ENCODE data around the gene GTPBP4. TPM values are rescaled to one million over a fixed set of nuclear protein-coding genes. Genes with fewer than 3 reads are reported as not detected.

The GTPBP4 gene
- total and polyA plus RNA-seq, 10 donors = 16.6 to 48.6 (median 31.2) TPM

- Histone ChIP-seq H3K36me3 (peaks cover 0 to 71% (median 32%) of the 10 kb centered on the region in 6 donors), H3K27ac (peak overlapping the region in 1 of 8 donors; percentile 31), H3K4me1 (peaks cover 20 to 54% (median 32%) of the 10 kb centered on the region in 6 donors), H3K9me3 (no peaks in the 10 kb centered on the region), H3K27me3 (replicated peaks in 1 of 7) (no peaks in the 10 kb centered on the region), H3K4me3 (no peak overlapping the region)
- WGBS, 5 donors = 81 to 92% (median 87%) methylated on average over 3 of the region's 3 CpGs
- intact Hi-C loops (cut with DNase I; ENCODE audit: low total_unique reads) = no loop called here
- no peak for TF ChIP-seq CTCF (IDR thresholded peaks at IDR 0.05 in 8 of 11, conservative IDR thresholded peaks at IDR 0.05 in 3 of 11)
- no peak for TF ChIP-seq POLR2A (IDR thresholded peaks at IDR 0.05)
- DNase-seq = no peak
Observed at GRCh38 chr10:1040133-1040532, 51.9 kb downstream of the GTPBP4 start.

- Histone ChIP-seq H3K27me3 (replicated peaks in 1 of 7) (no peaks in the 10 kb centered on the region), H3K4me1 (peaks cover 20 to 66% (median 45%) of the 10 kb centered on the region in 6 donors), H3K9me3 (no peaks in the 10 kb centered on the region), H3K27ac (peak overlapping the region in 3 of 8 donors; percentile 94 to 97 (median 95)), H3K36me3 (peaks cover 0 to 68% (median 32%) of the 10 kb centered on the region in 6 donors), H3K4me3 (no peak overlapping the region)
- DNase-seq = no peak
- no peak for TF ChIP-seq CTCF (IDR thresholded peaks at IDR 0.05 in 8 of 11, conservative IDR thresholded peaks at IDR 0.05 in 3 of 11)
- no peak for TF ChIP-seq POLR2AphosphoS5 (IDR thresholded peaks at IDR 0.05)
- TF ChIP-seq POLR2A (IDR thresholded peaks at IDR 0.05) = no peak
- WGBS, 5 donors = 94 to 98% (median 97%) methylated on average over 9 of the region's 9 CpGs
- intact Hi-C loops (cut with DNase I; ENCODE audit: low total_unique reads) = no loop called here
Observed at GRCh38 chr10:1041514-1041913, 53.3 kb downstream of the GTPBP4 start.

- no peaks in the 10 kb centered on the region for H3K27me3 ChIP-seq (replicated peaks in 1 of 7)
- intact Hi-C loops (cut with DNase I; ENCODE audit: low total_unique reads) = no loop called here
- peak overlapping the region; percentile 82 to 97 (median 94) for H3K27ac ChIP-seq
- H3K9me3 ChIP-seq = no peaks in the 10 kb centered on the region
- WGBS, 5 donors = 12 to 25% (median 18%) methylated on average over 12 of the region's 12 CpGs
- peaks cover 25 to 76% (median 54%) of the 10 kb centered on the region in 6 donors for H3K4me1 ChIP-seq
- DNase-seq = peak; percentile 90
- peaks cover 0 to 47% (median 32%) of the 10 kb centered on the region in 6 donors for H3K36me3 ChIP-seq
- H3K4me3 ChIP-seq = peak overlapping the region in 7 of 8 donors; percentile 16 to 64 (median 23)
- TF ChIP-seq POLR2AphosphoS5 (IDR thresholded peaks at IDR 0.05) (peak; percentile 54 to 97 (median 84)), CTCF (IDR thresholded peaks at IDR 0.05 in 8 of 11, conservative IDR thresholded peaks at IDR 0.05 in 3 of 11) (no peak), POLR2A (IDR thresholded peaks at IDR 0.05) (peak in 2 of 3 donors; percentile 39 to 85)
Observed at GRCh38 chr10:1043532-1043995, 55.3 kb downstream of the GTPBP4 start.

- Histone ChIP-seq H3K9me3 (no peaks in the 10 kb centered on the region), H3K27me3 (replicated peaks in 1 of 7) (no peaks in the 10 kb centered on the region), H3K4me3 (peak overlapping the region in 6 of 8 donors; percentile 16 to 64 (median 23)), H3K4me1 (peaks cover 25 to 76% (median 54%) of the 10 kb centered on the region in 6 donors), H3K36me3 (peaks cover 0 to 43% (median 31%) of the 10 kb centered on the region in 6 donors), H3K27ac (peak overlapping the region; percentile 82 to 97 (median 94))
- no peak for DNase-seq
- WGBS, 5 donors = 45 to 55% (median 46%) methylated on average over 4 of the region's 4 CpGs
- intact Hi-C loops (cut with DNase I; ENCODE audit: low total_unique reads) = no loop called here
- TF ChIP-seq POLR2A (IDR thresholded peaks at IDR 0.05) (no peak), POLR2AphosphoS5 (IDR thresholded peaks at IDR 0.05) (no peak), CTCF (IDR thresholded peaks at IDR 0.05 in 8 of 11, conservative IDR thresholded peaks at IDR 0.05 in 3 of 11) (no peak)
Observed at GRCh38 chr10:1044146-1044545, 55.9 kb downstream of the GTPBP4 start.

Data from spleen (tissue), 11 donors.